ENCODE results near the gene AMT.
A peak's percentile ranks its signal among the peaks of the same experiment; 100 is the strongest.
"Not testable (repeated sequence)": the region's sequence is repeated elsewhere in the genome, so short reads cannot be mapped to it uniquely, and the experiment has no call there.

Gene AMT

GRCh38 chr3:49410846-49411534 is 11.3 kb downstream of the AMT start:
- H3K27ac ChIP-seq (ENCODE audit: low read depth, low read length): peak overlapping the region; percentile 85
- H3K4me1 ChIP-seq (ENCODE audit: control insufficient read depth, insufficient read depth, low read length, unreplicated experiment): peaks cover 50% of the 10 kb centered on the region

GRCh38 chr3:49410066-49410845 is 12.0 kb downstream of the AMT start:
- Histone ChIP-seq H3K27me3 (ENCODE audit: insufficient read depth, low read length) (no peaks in the 10 kb centered on the region), H3K36me3 (ENCODE audit: insufficient read depth, low read length) (0 out of 2 replicates have a peak, but pooled peaks cover 6% of the 10 kb centered on the region), H2AFZ (ENCODE audit: low read length, unreplicated experiment) (no peak overlapping the region), H3K79me2 (ENCODE audit: control insufficient read depth, insufficient read depth, low read length, unreplicated experiment) (peaks cover 88% of the 10 kb centered on the region), H3K27ac (ENCODE audit: low read depth, low read length) (peak overlapping the region; percentile 85; the same call in 1 of the 2 replicates), H3K4me1 (ENCODE audit: control insufficient read depth, insufficient read depth, low read length, unreplicated experiment) (peaks cover 49% of the 10 kb centered on the region), H3K4me3 (ENCODE audit: low read depth, low read length) (peak overlapping the region; percentile 100)

More at GRCh38 chr3:49410846-49411534, 11.3 kb downstream of the AMT start:
- no peak overlapping the region for H2AFZ ChIP-seq (ENCODE audit: low read length, unreplicated experiment)
- H3K79me2 ChIP-seq (ENCODE audit: control insufficient read depth, insufficient read depth, low read length, unreplicated experiment): peaks cover 81% of the 10 kb centered on the region
- H3K36me3 ChIP-seq (ENCODE audit: insufficient read depth, low read length): 0 out of 2 replicates have a peak, but pooled peaks cover 6% of the 10 kb centered on the region
- H3K4me3 ChIP-seq (ENCODE audit: low read depth, low read length): peak overlapping the region; percentile 100
- H3K27me3 ChIP-seq (ENCODE audit: insufficient read depth, low read length): no peaks in the 10 kb centered on the region

DNA sequence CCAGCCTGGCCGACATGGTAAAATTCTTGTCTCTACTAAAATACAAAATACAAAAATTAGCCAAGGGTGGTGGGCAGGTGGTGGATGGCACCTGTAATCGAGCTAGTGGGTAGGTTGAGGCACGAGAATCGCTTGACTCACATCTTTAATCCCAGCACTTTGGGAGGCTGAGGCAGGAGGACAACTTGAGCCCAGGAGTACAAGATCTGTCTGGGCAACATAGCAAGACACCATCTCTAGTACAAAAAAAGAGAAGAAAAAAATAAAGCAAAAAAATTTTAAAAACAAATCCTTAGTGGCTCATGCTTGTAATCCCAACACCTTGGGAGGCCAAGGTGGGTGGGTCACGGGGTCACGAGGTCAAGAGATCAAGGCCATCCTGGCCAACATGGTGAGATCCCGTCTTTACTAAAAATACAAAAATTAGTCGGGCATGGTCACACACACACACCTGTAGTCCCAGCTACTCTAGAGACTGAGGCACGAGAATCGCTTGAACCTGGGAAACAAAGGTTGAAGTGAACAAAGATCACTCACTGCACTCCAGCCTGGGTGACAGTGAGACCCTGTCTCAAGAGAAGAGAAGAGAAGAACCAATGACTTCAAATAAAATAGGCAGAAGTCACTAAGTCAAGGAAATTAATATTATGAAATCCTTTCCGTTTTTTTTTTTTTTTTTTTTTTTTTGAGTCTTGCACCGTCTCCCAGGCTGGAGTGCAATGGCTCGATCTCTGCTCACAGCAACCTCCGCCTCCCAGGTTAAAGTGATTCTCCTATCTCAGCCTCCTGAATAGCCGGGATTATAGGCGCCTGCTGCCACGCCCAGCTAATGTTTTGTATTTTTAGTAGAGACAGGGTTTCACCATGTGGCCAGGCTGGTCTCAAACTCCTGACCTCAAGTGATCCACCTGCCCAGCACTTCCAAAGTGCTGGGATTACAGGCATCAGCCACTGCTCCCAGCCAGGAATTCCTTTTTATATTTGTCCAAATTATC is 15.4 kb downstream of the AMT start:
- Histone ChIP-seq H3K36me3 (ENCODE audit: insufficient read depth, low read length) (no peaks in the 10 kb centered on the region), H3K4me1 (ENCODE audit: control insufficient read depth, insufficient read depth, low read length, unreplicated experiment) (peaks cover 40% of the 10 kb centered on the region), H3K27me3 (ENCODE audit: insufficient read depth, low read length) (no peaks in the 10 kb centered on the region), H2AFZ (ENCODE audit: low read length, unreplicated experiment) (no peak overlapping the region), H3K4me3 (ENCODE audit: low read depth, low read length) (peak overlapping the region; percentile 15; the same call in 1 of the 2 replicates), H3K27ac (ENCODE audit: low read depth, low read length) (0 out of 2 replicates have a peak overlapping the region, but pooled peaks have one; percentile 5), H3K79me2 (ENCODE audit: control insufficient read depth, insufficient read depth, low read length, unreplicated experiment) (peaks cover 98% of the 10 kb centered on the region)

DNA sequence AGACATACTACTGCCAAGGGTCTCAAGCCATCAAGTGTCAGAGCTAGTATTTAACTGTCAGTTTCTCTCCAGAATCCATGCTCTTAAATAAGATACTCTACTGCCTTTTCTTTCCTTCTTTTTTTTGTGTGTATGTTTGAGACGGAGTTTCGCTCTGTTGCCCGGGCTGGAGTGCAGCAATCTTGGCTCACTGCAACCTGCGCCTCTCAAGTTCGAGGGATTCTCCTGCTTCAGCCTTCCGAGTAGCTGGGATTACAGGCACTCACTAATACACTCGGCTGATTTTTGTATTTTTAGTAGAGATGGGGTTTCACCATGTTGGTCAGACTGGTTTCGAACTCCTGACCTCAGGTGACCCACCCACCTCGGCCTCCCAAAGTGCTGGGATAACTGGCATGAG is 16.7 kb downstream of the AMT start:
- H3K36me3 ChIP-seq (ENCODE audit: insufficient read depth, low read length); H3K4me3 ChIP-seq (ENCODE audit: low read depth, low read length); H2AFZ ChIP-seq (ENCODE audit: low read length, unreplicated experiment); H3K27ac ChIP-seq (ENCODE audit: low read depth, low read length); H3K27me3 ChIP-seq (ENCODE audit: insufficient read depth, low read length): not testable (repeated sequence)
- peaks cover 40% of the 10 kb centered on the region for H3K4me1 ChIP-seq (ENCODE audit: control insufficient read depth, insufficient read depth, low read length, unreplicated experiment)
- H3K79me2 ChIP-seq (ENCODE audit: control insufficient read depth, insufficient read depth, low read length, unreplicated experiment): peaks cover 97% of the 10 kb centered on the region

DNA sequence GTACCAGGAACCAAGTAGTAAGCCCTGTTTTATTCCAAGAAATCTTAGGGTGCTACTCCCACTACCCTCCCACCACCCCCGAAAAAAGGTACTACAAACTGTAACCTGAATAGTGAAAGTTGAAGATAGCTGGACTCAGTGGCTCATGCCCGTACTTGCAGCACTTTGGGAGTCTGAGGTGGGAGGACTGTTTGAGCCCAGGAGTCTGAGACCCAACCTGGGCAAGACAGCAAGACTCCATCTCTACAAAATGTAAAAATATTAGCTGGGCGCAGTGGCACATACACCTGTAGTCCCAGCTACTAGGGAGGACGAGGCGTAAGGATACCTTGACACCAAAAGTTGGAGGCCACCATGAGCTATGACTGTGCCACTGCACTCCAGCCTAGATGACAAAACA is 18.4 kb downstream of the AMT start:
- Histone ChIP-seq H2AFZ (ENCODE audit: low read length, unreplicated experiment) (no peak overlapping the region), H3K79me2 (ENCODE audit: control insufficient read depth, insufficient read depth, low read length, unreplicated experiment) (peaks cover 95% of the 10 kb centered on the region), H3K27me3 (ENCODE audit: insufficient read depth, low read length) (no peaks in the 10 kb centered on the region), H3K27ac (ENCODE audit: low read depth, low read length) (no peak overlapping the region), H3K4me3 (ENCODE audit: low read depth, low read length) (no peak overlapping the region), H3K4me1 (ENCODE audit: control insufficient read depth, insufficient read depth, low read length, unreplicated experiment) (peaks cover 41% of the 10 kb centered on the region), H3K36me3 (ENCODE audit: insufficient read depth, low read length) (no peaks in the 10 kb centered on the region)

DNA sequence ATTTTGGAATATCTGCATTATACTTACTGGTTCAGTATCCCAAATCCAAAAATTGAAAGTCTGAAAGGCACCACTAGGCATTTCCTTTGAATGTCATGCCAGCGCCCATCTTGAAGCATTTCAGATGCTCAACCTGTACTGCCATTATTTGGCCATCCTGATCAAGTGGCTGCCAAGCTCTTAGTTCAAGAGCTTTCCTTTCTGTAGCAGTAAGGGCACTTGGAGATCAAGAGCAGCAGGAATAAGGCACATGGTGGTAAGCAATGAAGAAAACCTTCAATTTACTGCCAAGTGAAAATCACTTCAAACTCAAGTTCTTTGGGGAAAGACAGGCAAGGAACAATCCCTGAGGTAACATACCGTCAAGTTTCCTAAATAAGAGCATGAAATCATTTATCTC is 20.5 kb downstream of the AMT start:
- H3K4me3 ChIP-seq (ENCODE audit: low read depth, low read length): no peak overlapping the region
- H3K4me1 ChIP-seq (ENCODE audit: control insufficient read depth, insufficient read depth, low read length, unreplicated experiment): peaks cover 29% of the 10 kb centered on the region
- H3K27ac ChIP-seq (ENCODE audit: low read depth, low read length): no peak overlapping the region
- H2AFZ ChIP-seq (ENCODE audit: low read length, unreplicated experiment): no peak overlapping the region
- no peaks in the 10 kb centered on the region for H3K36me3 ChIP-seq (ENCODE audit: insufficient read depth, low read length)
- peaks cover 95% of the 10 kb centered on the region for H3K79me2 ChIP-seq (ENCODE audit: control insufficient read depth, insufficient read depth, low read length, unreplicated experiment)
- H3K27me3 ChIP-seq (ENCODE audit: insufficient read depth, low read length): no peaks in the 10 kb centered on the region

DNA sequence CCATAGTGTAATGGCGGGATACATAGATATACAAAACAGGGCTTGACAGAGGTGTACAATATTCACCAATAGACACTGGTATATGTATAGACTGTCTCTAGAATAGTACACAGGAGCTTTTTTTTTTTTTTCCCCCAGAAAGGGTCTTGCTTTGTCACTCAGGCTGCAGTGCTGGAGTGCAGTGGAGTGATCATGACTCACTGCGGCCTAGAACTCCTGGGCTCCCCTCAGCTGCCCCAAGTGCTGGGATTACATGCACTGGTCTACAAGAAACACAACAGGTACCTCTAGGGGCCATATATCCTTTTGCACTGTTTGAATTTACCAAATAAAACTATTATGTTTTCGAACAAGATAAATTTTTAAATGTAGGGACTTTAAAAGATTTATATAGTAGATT is 22.8 kb downstream of the AMT start:
- H3K4me3 ChIP-seq (ENCODE audit: low read depth, low read length): no peak overlapping the region
- no peak overlapping the region for H2AFZ ChIP-seq (ENCODE audit: low read length, unreplicated experiment)

DNA sequence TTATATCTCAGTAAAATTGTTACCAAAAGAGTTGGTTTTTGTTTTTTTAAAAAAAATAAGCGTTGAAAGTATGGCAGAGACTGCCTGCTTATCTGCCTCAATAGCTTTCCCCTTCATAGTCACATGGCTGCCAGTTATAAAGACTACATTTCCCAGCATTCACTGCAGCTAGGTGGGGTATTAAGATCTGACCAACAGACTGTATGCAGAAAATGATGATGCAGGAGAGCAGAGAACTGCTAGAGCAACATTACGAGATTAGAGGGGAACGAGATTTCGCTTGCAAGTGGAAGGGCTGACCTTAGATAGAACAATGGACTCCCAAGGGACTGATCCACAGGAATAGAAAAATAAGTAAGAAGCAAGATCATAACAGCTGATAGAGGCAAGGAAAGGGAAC is 24.8 kb downstream of the AMT start:
- H2AFZ ChIP-seq (ENCODE audit: low read length, unreplicated experiment): no peak overlapping the region
- peaks cover 15% of the 10 kb centered on the region for H3K4me1 ChIP-seq (ENCODE audit: control insufficient read depth, insufficient read depth, low read length, unreplicated experiment)
- H3K79me2 ChIP-seq (ENCODE audit: control insufficient read depth, insufficient read depth, low read length, unreplicated experiment): peaks cover 91% of the 10 kb centered on the region
- H3K4me3 ChIP-seq (ENCODE audit: low read depth, low read length): no peak overlapping the region
- peaks cover 10% of the 10 kb centered on the region for H3K36me3 ChIP-seq (ENCODE audit: insufficient read depth, low read length)
- no peaks in the 10 kb centered on the region for H3K27me3 ChIP-seq (ENCODE audit: insufficient read depth, low read length)
- H3K27ac ChIP-seq (ENCODE audit: low read depth, low read length): no peak overlapping the region

More for the DNA sequence above, 22.8 kb downstream of the AMT start:
- Histone ChIP-seq H3K4me1 (ENCODE audit: control insufficient read depth, insufficient read depth, low read length, unreplicated experiment) (peaks cover 15% of the 10 kb centered on the region), H3K27me3 (ENCODE audit: insufficient read depth, low read length) (no peaks in the 10 kb centered on the region), H3K79me2 (ENCODE audit: control insufficient read depth, insufficient read depth, low read length, unreplicated experiment) (peaks cover 95% of the 10 kb centered on the region), H3K36me3 (ENCODE audit: insufficient read depth, low read length) (peaks cover 8% of the 10 kb centered on the region), H3K27ac (ENCODE audit: low read depth, low read length) (no peak overlapping the region)

DNA sequence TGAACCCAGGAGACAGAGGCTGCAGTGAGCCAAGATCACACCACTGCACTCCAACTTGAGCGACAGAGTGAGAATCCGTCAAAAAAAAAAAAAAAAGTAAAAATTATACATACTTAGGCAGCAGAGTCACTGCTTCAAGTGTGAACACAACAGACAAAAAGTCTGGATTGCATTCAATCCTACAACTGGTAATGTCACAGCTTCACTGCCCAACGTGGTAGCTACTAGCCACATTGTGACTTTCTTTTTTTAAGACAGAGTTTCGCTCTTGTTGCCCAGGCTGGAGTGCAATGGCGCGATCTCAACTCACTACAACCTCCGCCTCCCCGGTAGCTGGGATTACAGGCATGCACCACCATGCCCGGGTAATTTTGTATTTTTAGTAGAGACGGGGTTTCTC is 31.0 kb downstream of the AMT start:
- H3K4me3 ChIP-seq (ENCODE audit: low read depth, low read length); H2AFZ ChIP-seq (ENCODE audit: low read length, unreplicated experiment); H3K27ac ChIP-seq (ENCODE audit: low read depth, low read length); H3K27me3 ChIP-seq (ENCODE audit: insufficient read depth, low read length): not testable (repeated sequence)
- peaks cover 89% of the 10 kb centered on the region for H3K79me2 ChIP-seq (ENCODE audit: control insufficient read depth, insufficient read depth, low read length, unreplicated experiment)
- H3K4me1 ChIP-seq (ENCODE audit: control insufficient read depth, insufficient read depth, low read length, unreplicated experiment): peaks cover 21% of the 10 kb centered on the region
- peaks cover 13% of the 10 kb centered on the region for H3K36me3 ChIP-seq (ENCODE audit: insufficient read depth, low read length)

DNA sequence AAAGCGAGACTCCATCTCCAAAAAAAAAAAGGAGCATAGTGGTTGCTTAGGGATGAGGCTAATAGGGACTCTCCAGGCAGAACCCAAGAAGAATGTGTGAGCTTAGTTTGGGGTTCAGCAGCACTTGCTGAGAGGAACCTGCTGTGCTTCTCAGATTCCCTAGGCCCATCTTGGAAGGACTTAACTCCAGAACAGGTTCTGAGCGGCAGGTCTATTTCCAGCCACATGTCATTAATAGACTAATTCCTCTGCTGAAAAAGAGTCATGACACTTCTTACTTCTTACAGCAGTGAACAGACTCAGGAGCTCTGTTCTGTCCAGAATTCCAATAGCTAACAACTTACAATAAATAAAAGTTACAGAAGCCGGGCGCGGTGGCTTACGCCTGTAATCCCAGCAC is 33.0 kb downstream of the AMT start:
- Histone ChIP-seq H2AFZ (ENCODE audit: low read length, unreplicated experiment) (no peak overlapping the region), H3K36me3 (ENCODE audit: insufficient read depth, low read length) (peaks cover 4% of the 10 kb centered on the region), H3K27ac (ENCODE audit: low read depth, low read length) (no peak overlapping the region), H3K4me3 (ENCODE audit: low read depth, low read length) (no peak overlapping the region), H3K4me1 (ENCODE audit: control insufficient read depth, insufficient read depth, low read length, unreplicated experiment) (peaks cover 22% of the 10 kb centered on the region), H3K27me3 (ENCODE audit: insufficient read depth, low read length) (no peaks in the 10 kb centered on the region), H3K79me2 (ENCODE audit: control insufficient read depth, insufficient read depth, low read length, unreplicated experiment) (peaks cover 89% of the 10 kb centered on the region)
